ENCODE measurements around the gene TTC27.

- TF ChIP-seq TAF1 (IDR thresholded peaks at IDR 0.05; ENCODE audit: low read depth) (no peak), CTCF (IDR thresholded peaks at IDR 0.05; ENCODE audit: poor library complexity, severe bottlenecking) (no peak), EZH2 (IDR thresholded peaks at IDR 0.05; ENCODE audit: borderline replicate concordance, insufficient read depth, low read length, poor library complexity, severe bottlenecking) (no peak)
Observed at GRCh38 chr2:32811696-32812095, 183.8 kb downstream of the TTC27 start.

All from neural cell (in vitro differentiated cells).